Adipose tissue (tissue), 3 donors: ENCODE data around the gene DBET. TPM values are rescaled to one million over a fixed set of nuclear protein-coding genes. Genes with fewer than 3 reads are reported as not detected.
"Not testable (repeated sequence)": the region's sequence is repeated elsewhere in the genome, so short reads cannot be mapped to it uniquely, and the experiment has no call there.

Experiments used
- H3K27ac ChIP-seq: one replicate; pipeline ENCODE4 v1.5.1; 2013; ENCODE audit warnings: low read depth, low read length
- WGBS, 3 donors: extraction: QIAGEN DNeasy Blood & Tissue Kit; methylation state at CpG; one replicate each; pipeline ENCODE4 v1.1.7; 2013; 5-methylcytosine and 5-hydroxymethylcytosine counted together
- polyA plus RNA-seq, 3 donors: library from polyadenylated mRNA; stranded (reverse); fragments of 200-250 nt; gene quantifications; one replicate each; pipeline ENCODE4 v1.2.3, GENCODE V29; 2013
- donor health status: healthy with polysubstance abuse.
- donor health status: Bipolar disorder and iron deficiency.
- donor health status: healthy.

Gene DBET
- polyA plus RNA-seq, 3 donors, result not detected

GRCh38 chr4:190112879-190113278 lies 48.6 kb downstream of the DBET start:
- WGBS, 3 donors, result 53 to 64% (median 56%) methylated on average over 2 of the region's 3 CpGs
- not testable (repeated sequence) for H3K27ac ChIP-seq

- H3K27ac ChIP-seq, result not testable (repeated sequence)
- 49 to 60% (median 56%) methylated on average over 3 of the region's 3 CpGs for WGBS, 3 donors
These were observed 50.7 kb downstream of the DBET start for GRCh38 chr4:190114991-190115390.

Other genes starting within 250 kb of the DBET start
- gene FRG1, start 123.6 kb upstream of the DBET start, polyA plus RNA-seq, result 10 to 100 TPM; 23.2 to 46.6 (median 30.7) TPM
- under 1 TPM in 1 of 3 donors, not detected in 2; 0.22 TPM for gene FRG2, start 37.2 kb upstream of the DBET start, polyA plus RNA-seq
- gene DUX4, start 109.3 kb downstream of the DBET start, polyA plus RNA-seq, result not detected